PFSK-1 (cell line): Measurements from ENCODE around the gene TNFSF4.

ENCODE experiments used
- POLR2AphosphoS5 ChIP-seq: IDR thresholded peaks from 2 replicates; pipeline ENCODE4 v1.6.1; 2012; ENCODE audit warnings: low read depth, mild to moderate bottlenecking, control low read depth, low read length, moderate library complexity
- REST ChIP-seq, 2 experiments: IDR thresholded peaks; 2 replicates each; pipeline versions ENCODE4 v1.6.1 to v1.8.0; 2011 to 2012; ENCODE audit warnings: low read depth in 2 of 2, low read length in 2 of 2, control low read depth in 1 of 2, inconsistent platforms in 1 of 2, mild to moderate bottlenecking in 1 of 2, moderate library complexity in 1 of 2; ENCODE audit not compliant: insufficient read depth in 1 of 2
- TAF1 ChIP-seq: IDR thresholded peaks from 2 replicates; pipeline ENCODE4 v1.6.1; 2012; ENCODE audit warnings: low read length, control low read depth, borderline replicate concordance; ENCODE audit not compliant: insufficient read depth

DNA sequence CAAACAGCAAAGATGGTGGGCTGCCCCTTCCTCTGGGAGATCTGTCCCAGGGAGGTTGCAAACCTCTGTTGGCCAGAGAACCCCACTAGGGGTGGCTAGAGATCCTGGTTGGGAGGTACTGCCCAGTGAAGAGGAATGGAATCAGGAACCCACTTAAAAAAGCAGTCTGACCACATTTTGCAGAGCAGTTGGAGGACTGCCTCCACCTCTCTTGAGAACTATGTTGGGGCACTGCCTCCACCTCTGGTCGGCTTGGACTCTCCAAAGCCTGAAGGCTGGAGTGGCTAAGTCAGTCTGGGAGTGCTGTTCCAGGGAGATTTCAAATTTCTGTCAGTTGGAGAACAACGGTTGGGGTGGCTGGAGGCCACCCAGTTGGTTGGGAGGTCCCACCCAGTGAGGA, 58.6 kb downstream of the TNFSF4 start:
- no peak for TF ChIP-seq POLR2AphosphoS5
- TF ChIP-seq TAF1, result no peak
- no peak for TF ChIP-seq REST (IDR thresholded peaks at IDR 0.05; ENCODE audit: insufficient read depth in 1 of 2, low read depth in 2 of 2, low read length in 2 of 2)
